ENCODE data around the gene SPTAN1. TPM values are rescaled to one million over a fixed set of nuclear protein-coding genes. Genes with fewer than 3 reads are reported as not detected.

SPTAN1 gene
- total and polyA plus RNA-seq, 2 donors (not counting 3 experiments of a cell fraction or from before 2014, with no cell fraction given), result 408 to 502 TPM

GRCh38 chr9:128600099-128600498, 47.7 kb downstream of the SPTAN1 start:
- H3K27me3 ChIP-seq (ENCODE audit: control insufficient read depth in 2 of 2, insufficient read depth in 2 of 2, low read length in 2 of 2), result no peaks in the 10 kb centered on the region
- FAIRE-seq (no peak), DNase-seq (ENCODE audit: low read depth, low spot score) (no peak)
- H4K20me1 ChIP-seq (replicated peaks; ENCODE audit: control insufficient read depth, extremely low read depth, insufficient read depth, low read length), result no peaks in the 10 kb centered on the region
- intact Hi-C loops (cut with micrococcal nuclease) (no loop called here), dilution Hi-C loops (cut with MboI; ENCODE audit: extremely low pct_ligation_motif_present, low sequenced_read_pairs) (no loop called here)
- TF ChIP-seq POLR2A (IDR thresholded peaks at IDR 0.05; ENCODE audit: low read depth, low read length) (no peak), GATA2 (IDR thresholded peaks at IDR 0.05; ENCODE audit: insufficient read depth, insufficient read length, low read depth, low read length) (no peak), POLR2AphosphoS5 (IDR thresholded peaks at IDR 0.05; ENCODE audit: insufficient read depth, low read depth, low read length) (no peak), FOS (IDR thresholded peaks at IDR 0.05; ENCODE audit: borderline replicate concordance, insufficient read depth, low read length) (no peak), MYC (IDR thresholded peaks at IDR 0.05; ENCODE audit: low read depth, low read length) (no peak), EZH2 (IDR thresholded peaks at IDR 0.05; ENCODE audit: borderline replicate concordance, low read depth, low read length, severe bottlenecking) (no peak), CTCF (IDR thresholded peaks at IDR 0.05; ENCODE audit: extremely low read depth in 1 of 2, insufficient read depth in 1 of 2, low read depth in 1 of 2, low read length in 2 of 2) (no peak), MAX (IDR thresholded peaks at IDR 0.05; ENCODE audit: insufficient read depth, insufficient read length) (no peak), JUN (IDR thresholded peaks at IDR 0.05; ENCODE audit: borderline replicate concordance, insufficient read depth, insufficient read length, low read depth) (no peak)
- no peak overlapping the region for H3K4me3 ChIP-seq (replicated peaks in 1 of 3; ENCODE audit: insufficient read depth in 1 of 3, low read depth in 1 of 3, low read length in 3 of 3)
- no peak overlapping the region for H3K4me2 ChIP-seq (ENCODE audit: insufficient read depth, low read length)
- H3K36me3 ChIP-seq (ENCODE audit: control insufficient read depth in 2 of 2, extremely low read depth in 1 of 2, insufficient read depth in 2 of 2, low read length in 2 of 2), result peaks cover 25 to 65% of the 10 kb centered on the region in 2 experiments
- H3K9ac ChIP-seq (replicated peaks; ENCODE audit: extremely low read depth, insufficient read depth, low read length), result no peak overlapping the region
- H3K79me2 ChIP-seq (ENCODE audit: control insufficient read depth, insufficient read depth, low read length), result no peaks in the 10 kb centered on the region
- no peak overlapping the region for H2AFZ ChIP-seq (ENCODE audit: low read depth, low read length)
- no peaks in the 10 kb centered on the region for H3K9me3 ChIP-seq (replicated peaks; ENCODE audit: control insufficient read depth, insufficient read depth, low read length)
- BruUV-seq (replicated peaks), result no TSS peak
- no peak overlapping the region for H3K27ac ChIP-seq (ENCODE audit: insufficient read depth, low read depth, low read length)
- H3K9me1 ChIP-seq (replicated peaks; ENCODE audit: control insufficient read depth, extremely low read depth, insufficient read depth, low read length), result no peaks in the 10 kb centered on the region
- ChIA-PET POLR2A (no interaction called here), CTCF (no interaction called here)
- no peaks in the 10 kb centered on the region for H3K4me1 ChIP-seq (ENCODE audit: control insufficient read depth, extremely low read depth, insufficient read depth, low read length)

Measured in endothelial cell of umbilical vein (primary cell).